H1 (cell line): Measurements from ENCODE around the gene MYH13. TPM values are rescaled to one million over a fixed set of nuclear protein-coding genes. Genes with fewer than 3 reads are reported as not detected.

Experiments
- CTCF ChIA-PET: fragments of 300-600 bp; sonication (Branson Sonifier 250); formaldehyde crosslinking; loops from one replicate; lab custom pipeline; 2021; ENCODE audit not compliant: partially characterized antibody; lab: Charles Lee
- POLR2A ChIA-PET: fragments of 300-600 bp; sonication (Branson Sonifier 250); formaldehyde crosslinking; loops from one replicate; lab custom pipeline; 2021; ENCODE audit warnings: inconsistent platforms; ENCODE audit not compliant: partially characterized antibody; lab: Charles Lee
- DNase-seq, 2 experiments: peaks; one replicate each; pipeline versions ENCODE4 v3.0.0 to v3.0.0-alpha.2; 2010 to 2022; ENCODE audit warnings: low spot score in 2 of 2, low read depth in 1 of 2, mixed read lengths in 1 of 2
- FAIRE-seq: peaks from 2 replicates; lab custom pipeline; 2011; peaks lifted over from hg19 to GRCh38; lab: Jason Lieb, UNC
- H2AFZ ChIP-seq: 2 replicates; pipeline ENCODE4 v1.8.1; 2012; ENCODE audit warnings: low read length, inconsistent platforms
- H2AK5ac ChIP-seq: 2 replicates; pipeline ENCODE4 v1.6.1; 2013; ENCODE audit warnings: low read depth, low read length
- H2BK120ac ChIP-seq: replicated peaks from 2 replicates; pipeline ENCODE3; 2013; ENCODE audit warnings: low read depth, low read length, inconsistent platforms
- H2BK12ac ChIP-seq: 2 replicates; pipeline ENCODE4 v1.6.1; 2013; ENCODE audit warnings: low read depth, low read length
- H2BK15ac ChIP-seq: 2 replicates; pipeline ENCODE4 v1.6.1; 2013; ENCODE audit warnings: low read length
- H2BK20ac ChIP-seq: 2 replicates; pipeline ENCODE4 v1.6.1; 2013; ENCODE audit warnings: low read length
- H2BK5ac ChIP-seq: 2 replicates; pipeline ENCODE4 v1.6.1; 2013; ENCODE audit warnings: low read depth, low read length
- H3K14ac ChIP-seq: 2 replicates; pipeline ENCODE4 v1.6.1; 2013; ENCODE audit warnings: inconsistent platforms; ENCODE audit not compliant: insufficient read length
- H3K18ac ChIP-seq: 2 replicates; pipeline ENCODE4 v1.6.1; 2013; ENCODE audit warnings: low read length; ENCODE audit errors: extremely low read depth
- H3K23ac ChIP-seq: 2 replicates; pipeline ENCODE4 v1.6.1; 2013; ENCODE audit warnings: inconsistent platforms; ENCODE audit not compliant: insufficient read length
- H3K23me2 ChIP-seq: 2 replicates; pipeline ENCODE4 v1.6.1; 2013; ENCODE audit warnings: low read depth, low read length
- H3K27ac ChIP-seq: 2 replicates; pipeline ENCODE4 v1.6.1; 2011; ENCODE audit warnings: low read depth, low read length, inconsistent platforms
- H3K27me3 ChIP-seq, 4 experiments: replicated peaks in 1 of 4; 1 replicate in 1 of 4; 2 replicates in 3 of 4; pipeline versions ENCODE4 v1.6.1 to v1.8.1; 2011 to 2013; ENCODE audit warnings: low read length in 3 of 4, mild to moderate bottlenecking in 3 of 4, inconsistent platforms in 2 of 4, mixed read lengths in 2 of 4, moderate library complexity in 1 of 4; ENCODE audit not compliant: control insufficient read depth in 3 of 4, insufficient read depth in 3 of 4; ENCODE audit errors: extremely low read depth in 1 of 4
- H3K36me3 ChIP-seq, 4 experiments: 2 replicates each; pipeline versions ENCODE4 v1.6.1 to v1.8.1; 2011 to 2013; ENCODE audit warnings: mild to moderate bottlenecking in 4 of 4, low read length in 3 of 4, moderate library complexity in 2 of 4, control low read depth in 1 of 4, inconsistent platforms in 1 of 4; ENCODE audit not compliant: insufficient read depth in 4 of 4, control insufficient read depth in 2 of 4
- H3K4ac ChIP-seq: replicated peaks from 2 replicates; pipeline ENCODE3; 2013; ENCODE audit warnings: low read length, low read depth, mixed read lengths, inconsistent platforms; ENCODE audit not compliant: insufficient read length
- H3K4me1 ChIP-seq, 4 experiments: replicated peaks in 1 of 4; 1 replicate in 1 of 4; 2 replicates in 3 of 4; pipeline versions ENCODE4 v1.6.1 to v1.8.1; 2011 to 2013; ENCODE audit warnings: low read length in 3 of 4, inconsistent platforms in 2 of 4, mixed read lengths in 1 of 4; ENCODE audit not compliant: insufficient read depth in 4 of 4, control insufficient read depth in 3 of 4
- H3K4me2 ChIP-seq, 2 experiments: 2 replicates each; pipeline versions ENCODE4 v1.6.1 to v1.8.1; 2011 to 2013; ENCODE audit warnings: low read depth in 2 of 2, low read length in 2 of 2, control low read depth in 1 of 2, inconsistent platforms in 1 of 2, mild to moderate bottlenecking in 1 of 2; ENCODE audit not compliant: insufficient read depth in 1 of 2
- H3K4me3 ChIP-seq, 4 experiments: fragments of 200-600, 300-600 bp in 1 of 4; sonication (generic), shearing (Covaris generic), sonication (Bioruptor Twin) in 1 of 4; 2 replicates each; pipeline versions ENCODE4 v1.5.1 to v1.8.1; 2011 to 2016; ENCODE audit warnings: low read length in 4 of 4, low read depth in 3 of 4, control low read depth in 2 of 4, inconsistent platforms in 2 of 4, mild to moderate bottlenecking in 2 of 4, mixed read lengths in 1 of 4, moderate library complexity in 1 of 4; ENCODE audit not compliant: insufficient read depth in 2 of 4; ENCODE audit errors: extremely low read depth in 1 of 4
- H3K56ac ChIP-seq: replicated peaks from 2 replicates; pipeline ENCODE3; 2013; ENCODE audit warnings: low read depth, mild to moderate bottlenecking, mixed read lengths, low read length, inconsistent platforms; ENCODE audit not compliant: insufficient read length
- H3K79me1 ChIP-seq: 2 replicates; pipeline ENCODE4 v1.6.1; 2013; ENCODE audit warnings: low read depth, low read length, control low read depth
- H3K79me2 ChIP-seq, 2 experiments: 2 replicates each; pipeline versions ENCODE4 v1.6.1 to v1.8.1; 2012 to 2013; ENCODE audit warnings: low read length in 2 of 2, mild to moderate bottlenecking in 2 of 2, inconsistent platforms in 1 of 2; ENCODE audit not compliant: insufficient read depth in 2 of 2, control insufficient read depth in 1 of 2
- H3K9ac ChIP-seq, 4 experiments: replicated peaks in 1 of 4; 1 replicate in 1 of 4; 2 replicates in 3 of 4; pipeline versions ENCODE4 v1.6.1 to v1.8.1; 2011 to 2013; ENCODE audit warnings: low read depth in 3 of 4, low read length in 3 of 4, control low read depth in 2 of 4, mild to moderate bottlenecking in 2 of 4, moderate library complexity in 2 of 4, inconsistent platforms in 1 of 4; ENCODE audit errors: extremely low read depth in 1 of 4
- H3K9me3 ChIP-seq, 2 experiments: 2 replicates each; pipeline versions ENCODE4 v1.6.1 to v1.8.1; 2012 to 2013; ENCODE audit warnings: mild to moderate bottlenecking in 2 of 2, moderate library complexity in 2 of 2, control low read depth in 1 of 2, inconsistent platforms in 1 of 2, low read depth in 1 of 2, low read length in 1 of 2, mixed read lengths in 1 of 2; ENCODE audit not compliant: insufficient read depth in 2 of 2
- H4K20me1 ChIP-seq, 2 experiments: replicated peaks in 1 of 2; 2 replicates each; pipeline versions ENCODE3 to v1.8.1; 2011 to 2013; ENCODE audit warnings: inconsistent platforms in 2 of 2, low read length in 2 of 2, mild to moderate bottlenecking in 1 of 2; ENCODE audit not compliant: insufficient read depth in 2 of 2, control insufficient read depth in 1 of 2
- H4K5ac ChIP-seq: 2 replicates; pipeline ENCODE4 v1.6.1; 2013; ENCODE audit warnings: low read length, low read depth, mixed read lengths, inconsistent platforms; ENCODE audit not compliant: insufficient read length
- H4K8ac ChIP-seq: 2 replicates; pipeline ENCODE4 v1.8.0; 2013; ENCODE audit warnings: mild to moderate bottlenecking, moderate library complexity, low read length, inconsistent platforms; ENCODE audit not compliant: insufficient read depth; ENCODE audit errors: extremely low read depth
- H4K91ac ChIP-seq: replicated peaks from 2 replicates; pipeline ENCODE3; 2013; ENCODE audit warnings: low read length, mixed read lengths, inconsistent platforms; ENCODE audit not compliant: insufficient read length
- BCL11A ChIP-seq, 2 experiments: IDR thresholded peaks; one replicate each; pipeline ENCODE4 v1.6.1; 2011; ENCODE audit warnings: low read depth in 2 of 2, low read length in 2 of 2, mild to moderate bottlenecking in 2 of 2
- JUND ChIP-seq: IDR thresholded peaks from 2 replicates; pipeline ENCODE4 v1.6.1; 2011; ENCODE audit warnings: mild to moderate bottlenecking, improper control_type of control experiment, low read length
- NANOG ChIP-seq: IDR thresholded peaks from 2 replicates; pipeline ENCODE4 v1.6.1; 2011; ENCODE audit warnings: low read length, low read depth, mild to moderate bottlenecking, inconsistent platforms; ENCODE audit not compliant: insufficient read depth, poor library complexity, severe bottlenecking
- SIN3A ChIP-seq, 2 experiments: IDR thresholded peaks in 1 of 2; conservative IDR thresholded peaks in 1 of 2; 2 replicates each; pipeline ENCODE4 v1.6.1; 2011 to 2012; ENCODE audit warnings: low read length in 2 of 2, improper control_type of control experiment in 1 of 2, low read depth in 1 of 2, mild to moderate bottlenecking in 1 of 2
- SIRT6 ChIP-seq: IDR thresholded peaks from one replicate; pipeline ENCODE4 v1.7.1; 2012; ENCODE audit warnings: low read length, inconsistent platforms
- SRF ChIP-seq: IDR thresholded peaks from 2 replicates; pipeline ENCODE4 v1.6.1; 2011; ENCODE audit warnings: mild to moderate bottlenecking, low read depth, low read length, moderate library complexity
- YY1 ChIP-seq: IDR thresholded peaks from 2 replicates; pipeline ENCODE4 v1.6.1; 2011; ENCODE audit warnings: low read depth, mild to moderate bottlenecking, low read length
- WGBS, 2 experiments: shearing (Covaris generic) in 1 of 2; methylation state at CpG; one replicate each; pipeline versions ENCODE4 v1.1.6 to v1.1.7; 2013 to 2015; ENCODE audit warnings: low lambda C conversion rate in 2 of 2, mixed read lengths in 2 of 2, inconsistent platforms in 1 of 2, low coverage in 1 of 2, missing lambda C conversion rate in 1 of 2; ENCODE audit not compliant: insufficient replicate concordance in 2 of 2, insufficient coverage in 1 of 2, insufficient read length in 1 of 2; ENCODE audit errors: extremely low coverage in 1 of 2, missing lambda C conversion rate in 1 of 2; 5-methylcytosine and 5-hydroxymethylcytosine counted together
- polyA plus RNA-seq, 7 experiments: library from polyadenylated mRNA; depleted of rRNA in 3 of 7; stranded (reverse) in 5 of 7; unstranded in 2 of 7; fragments of >200 nt in 5 of 7; fragments of 200-250 nt in 2 of 7; gene quantifications; 1 replicate in 5 of 7; 2 replicates in 1 of 7; 4 replicates in 1 of 7; pipeline versions ENCODE4 v1.2.1 to v1.2.3, GENCODE V29; 2011 to 2013; ENCODE audit warnings: missing spikeins in 2 of 7, mixed read lengths in 2 of 7
- total RNA-seq: library from RNA; stranded (reverse); fragmentation: NEBNext Ultra II Directional; extraction: Animal tissue kit (Norgen Biotek cat#: 25700); gene quantifications from 2 replicates; pipeline ENCODE4 v1.2.1, GENCODE V29; 2021
- TF ChIP-seq, protein P1 (sequence below): IDR thresholded peaks from 2 replicates; pipeline ENCODE4 v1.6.1; 2012; ENCODE audit warnings: inconsistent platforms

Gene MYH13
- total and polyA plus RNA-seq, 2 of the 8 experiments (the other 6 are each of a cell fraction or from before 2014, with no cell fraction given): not detected

DNA sequence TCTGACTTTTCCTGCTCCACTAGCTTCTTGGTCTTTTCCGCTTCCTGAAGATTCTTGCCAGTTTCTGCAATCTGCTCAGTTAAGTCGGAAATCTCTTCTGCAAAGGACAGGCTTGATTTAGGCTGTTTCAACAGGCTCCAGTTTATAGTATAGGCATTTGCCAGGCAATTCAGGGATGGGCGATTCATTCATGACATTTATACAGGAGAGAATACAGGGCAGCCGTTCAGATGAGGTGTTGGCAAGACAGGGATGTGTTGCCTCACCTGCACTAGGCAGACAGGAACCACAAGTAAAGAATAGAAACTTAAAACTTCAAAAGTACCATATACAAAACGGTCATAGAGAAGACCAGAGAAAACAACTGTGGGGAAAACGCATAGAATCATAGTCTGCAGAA lies 61.7 kb downstream of the MYH13 start:
- Histone ChIP-seq H3K18ac (no peak overlapping the region), H2BK15ac (no peak overlapping the region), H2BK20ac (no peak overlapping the region), H2AK5ac (no peak overlapping the region), H3K4me3 (no peak overlapping the region), H2BK5ac (no peak overlapping the region), H3K27me3 (no peaks in the 10 kb centered on the region; a peak in 1 of 7 replicates), H4K5ac (no peak overlapping the region), H3K4me1 (no peaks in the 10 kb centered on the region; a peak in 1 of 7 replicates), H4K91ac (no peak overlapping the region), H3K14ac (no peak overlapping the region), H3K36me3 (no peaks in the 10 kb centered on the region), H3K23ac (no peak overlapping the region)
- TF ChIP-seq SRF: no peak
- no peak for TF ChIP-seq BCL11A (IDR thresholded peaks at IDR 0.05; ENCODE audit: low read depth in 2 of 2, low read length in 2 of 2)
- no peak for TF ChIP-seq YY1
- no peak for TF ChIP-seq JUND
- no peak for TF ChIP-seq SIRT6
- TF ChIP-seq, protein P1, sequence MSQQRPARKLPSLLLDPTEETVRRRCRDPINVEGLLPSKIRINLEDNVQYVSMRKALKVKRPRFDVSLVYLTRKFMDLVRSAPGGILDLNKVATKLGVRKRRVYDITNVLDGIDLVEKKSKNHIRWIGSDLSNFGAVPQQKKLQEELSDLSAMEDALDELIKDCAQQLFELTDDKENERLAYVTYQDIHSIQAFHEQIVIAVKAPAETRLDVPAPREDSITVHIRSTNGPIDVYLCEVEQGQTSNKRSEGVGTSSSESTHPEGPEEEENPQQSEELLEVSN: no peak
- TF ChIP-seq SIN3A (conservative IDR thresholded peaks at IDR 0.05 in 1 of 2, IDR thresholded peaks at IDR 0.05 in 1 of 2; ENCODE audit: low read depth in 1 of 2, low read length in 2 of 2): no peak
- no peak for TF ChIP-seq NANOG
- TF ChIP-seq, all 59 proteins: peak for 0
- Histone ChIP-seq H3K23me2 (no peaks in the 10 kb centered on the region), H3K56ac (no peak overlapping the region), H4K20me1 (no peaks in the 10 kb centered on the region), H3K27ac (no peak overlapping the region), H3K9me3 (peaks cover 3 to 5% of the 10 kb centered on the region in 2 experiments; a peak in 2 of 4 replicates), H2AFZ (no peak overlapping the region), H3K9ac (no peak overlapping the region), H3K79me1 (no peaks in the 10 kb centered on the region), H2BK120ac (no peak overlapping the region), H2BK12ac (no peak overlapping the region), H3K4me2 (no peak overlapping the region), H4K8ac (no peak overlapping the region), H3K79me2 (no peaks in the 10 kb centered on the region), H3K4ac (no peak overlapping the region)
- POLR2A ChIA-PET: no interaction called here
- DNase-seq (no peak), FAIRE-seq (no peak)
- 69% methylated on average over 6 of the region's 6 CpGs; no CpG with 5 or more reads in 1 of the 2 experiments for WGBS, 2 experiments
- CTCF ChIA-PET: interaction anchor here (1.6 to 7.6 kb wide), 2 partner anchors 305 to 383 kb away, joined by 3 to 92 read pairs; no protein-coding TSS in a partner anchor
